Measurements from ENCODE around the gene KNDC1.

GRCh38 chr10:133187091-133187905 lies 27.3 kb downstream of the KNDC1 start:
- TF ChIP-seq CTCF (optimal IDR thresholded peaks at IDR 0.05 in 1 of 3, IDR thresholded peaks at IDR 0.05 in 1 of 3, conservative IDR thresholded peaks at IDR 0.05 in 1 of 3; ENCODE audit: extremely low read depth in 1 of 3, insufficient read depth in 2 of 3, low read length in 3 of 3) (no peak), EZH2 (IDR thresholded peaks at IDR 0.05; ENCODE audit: low read length) (no peak)
